GM12878 (cell line): Measurements from ENCODE around the gene ZNF775. TPM values are rescaled to one million over a fixed set of nuclear protein-coding genes. Genes with fewer than 3 reads are reported as not detected.

ENCODE experiments used
- ATAC-seq: fragments of 200-7000 bp; cut with Tn5 transposase; 3 replicates; pipeline ENCODE4 v1.9.1; 2020; ENCODE audit warnings: mild to moderate bottlenecking, moderate library complexity
- BruUV-seq: library from RNA; stranded (reverse); fragments of 400-500 nt; replicated peaks from 2 replicates; lab custom pipeline; 2021; lab: Mats Ljungman, UMichigan
- CTCF ChIA-PET: fragments of 300-600 bp; sonication (Branson Sonifier 250); formaldehyde crosslinking; extraction: SDS; loops from one replicate; lab custom pipeline; 2021; ENCODE audit warnings: inconsistent platforms; lab: Yijun Ruan, JAX
- POLR2A ChIA-PET: fragments of 350-600 bp; formaldehyde crosslinking; extraction: SDS; loops from one replicate; lab custom pipeline; 2021; ENCODE audit warnings: inconsistent platforms; lab: Charles Lee
- RAD21 ChIA-PET: fragments of 300-600 bp; sonication (Branson Sonifier 250); formaldehyde crosslinking; loops from one replicate; lab custom pipeline; 2023; ENCODE audit warnings: antibody characterized with exemption; ENCODE audit not compliant: unreplicated experiment; lab: Charles Lee
- SMC1A ChIA-PET: fragments of 300-600 bp; sonication (Branson Sonifier 250); formaldehyde crosslinking; loops from one replicate; lab custom pipeline; 2023; ENCODE audit not compliant: unreplicated experiment, uncharacterized antibody; lab: Charles Lee
- DNase-seq: peaks from one replicate; pipeline ENCODE4 v3.0.0-alpha.2; 2011; ENCODE audit warnings: low read depth, low spot score
- FAIRE-seq: peaks from 3 replicates; lab custom pipeline; 2011; peaks lifted over from hg19 to GRCh38; lab: Jason Lieb, UNC
- H2AFZ ChIP-seq: 2 replicates; pipeline ENCODE4 v1.6.0; 2011; ENCODE audit warnings: low read depth, low read length, control low read depth; ENCODE audit not compliant: control insufficient read depth
- H3K27ac ChIP-seq: 2 replicates; pipeline ENCODE4 v1.5.1; 2011; ENCODE audit warnings: control low read depth; ENCODE audit not compliant: control insufficient read depth, insufficient read depth
- H3K27me3 ChIP-seq, 2 experiments: replicated peaks in 1 of 2; 2 replicates each; pipeline versions ENCODE4 v1.6.0 to v1.6.1; 2011; ENCODE audit warnings: low read length in 1 of 2; ENCODE audit not compliant: control insufficient read depth in 2 of 2, insufficient read depth in 2 of 2
- H3K36me3 ChIP-seq, 2 experiments: 2 replicates each; pipeline ENCODE4 v1.5.1; 2011; ENCODE audit warnings: low read length in 1 of 2; ENCODE audit not compliant: control insufficient read depth in 2 of 2, insufficient read depth in 2 of 2
- H3K4me1 ChIP-seq: 2 replicates; pipeline ENCODE4 v1.6.1; 2011; ENCODE audit warnings: mild to moderate bottlenecking, low read length, moderate library complexity, mixed read lengths; ENCODE audit not compliant: control insufficient read depth, insufficient read depth
- H3K4me2 ChIP-seq: 2 replicates; pipeline ENCODE4 v1.6.0; 2011; ENCODE audit warnings: control low read depth; ENCODE audit not compliant: control insufficient read depth, insufficient read depth
- H3K4me3 ChIP-seq: fragments of 200-600 bp; sonication (generic); 2 replicates; pipeline ENCODE4 v1.5.1; 2016
- H3K79me2 ChIP-seq: 2 replicates; pipeline ENCODE4 v1.6.0; 2011; ENCODE audit warnings: low read length; ENCODE audit not compliant: control insufficient read depth, insufficient read depth
- H3K9ac ChIP-seq: 2 replicates; pipeline ENCODE4 v1.8.0; 2011; ENCODE audit warnings: low read length, control low read depth, mixed read lengths; ENCODE audit not compliant: control insufficient read depth, insufficient read depth
- H3K9me3 ChIP-seq: replicated peaks from 3 replicates; pipeline ENCODE4 v1.5.1; 2011; ENCODE audit warnings: mild to moderate bottlenecking, low read length; ENCODE audit not compliant: control insufficient read depth, insufficient read depth
- H4K20me1 ChIP-seq: 2 replicates; pipeline ENCODE4 v1.6.0; 2011; ENCODE audit not compliant: control insufficient read depth, insufficient read depth
- FOXK2 ChIP-seq: fragments of 450-650 bp; IDR thresholded peaks from 2 replicates; pipeline ENCODE4 v1.6.1; 2017; ENCODE audit warnings: mild to moderate bottlenecking, moderate library complexity
- GABPA ChIP-seq: IDR thresholded peaks from 2 replicates; pipeline ENCODE4 v1.6.1; 2014; ENCODE audit warnings: antibody characterized with exemption, low read depth, mild to moderate bottlenecking, inconsistent platforms
- POLR2A ChIP-seq: IDR thresholded peaks from 2 replicates; pipeline ENCODE4 v1.6.1; 2011; ENCODE audit warnings: low read depth, mild to moderate bottlenecking, low read length
- POLR2AphosphoS5 ChIP-seq: IDR thresholded peaks from 2 replicates; pipeline ENCODE4 v1.6.1; 2011; ENCODE audit warnings: mild to moderate bottlenecking, low read length, inconsistent platforms
- WGBS: methylation state at CpG from one replicate; pipeline ENCODE4 v1.1.6; 2016; ENCODE audit warnings: low lambda C conversion rate; ENCODE audit not compliant: insufficient replicate concordance, insufficient coverage; ENCODE audit errors: missing lambda C conversion rate; 5-methylcytosine and 5-hydroxymethylcytosine counted together
- in situ Hi-C: fragments of 300-500 bp; cut with MboI; formaldehyde crosslinking; loops from 9 replicates; pipeline ENCODE4 v1.14.3; 2018; ENCODE audit warnings: mixed read lengths
- intact Hi-C: fragments of 100-400 bp; cut with micrococcal nuclease; formaldehyde crosslinking; loops from one replicate; pipeline ENCODE4 v1.14.2; 2022; ENCODE audit not compliant: unreplicated experiment
- polyA plus RNA-seq, 11 experiments: library from polyadenylated mRNA; depleted of rRNA in 4 of 11; unstranded in 6 of 11; stranded (reverse) in 5 of 11; fragments of >200 nt; fragmentation: Nextera tagmentation in 4 of 11; fragmentation: Illumina TruSeq in 1 of 11; extraction: Ambion mirVana in 4 of 11; extraction: Trizol in 1 of 11; gene quantifications; 1 replicate in 1 of 11; 2 replicates in 10 of 11; pipeline versions ENCODE4 v1.2.1 to v1.2.3, GENCODE V29; 2011 to 2016; ENCODE audit warnings: inconsistent platforms in 2 of 11, missing spikeins in 2 of 11, low read depth in 1 of 11
- total RNA-seq, 4 experiments: library from RNA; depleted of rRNA in 3 of 4; stranded (reverse); fragments of >200 nt in 3 of 4; fragmentation: Illumina TruSeq in 1 of 4; extraction: Trizol in 1 of 4; gene quantifications; 2 replicates each; pipeline versions ENCODE4 v1.2.1 to v1.2.3, GENCODE V29; 2013 to 2021
- TF ChIP-seq, protein P1 (sequence below): fragments of 450-650 bp; IDR thresholded peaks from 2 replicates; pipeline ENCODE4 v1.6.1; 2016; ENCODE audit warnings: mild to moderate bottlenecking

The ZNF775 gene
- total and polyA plus RNA-seq, 10 of the 15 experiments (the other 5 are each of a cell fraction or from before 2014, with no cell fraction given) = 0.05 to 14.3 (median 2.1) TPM

DNA sequence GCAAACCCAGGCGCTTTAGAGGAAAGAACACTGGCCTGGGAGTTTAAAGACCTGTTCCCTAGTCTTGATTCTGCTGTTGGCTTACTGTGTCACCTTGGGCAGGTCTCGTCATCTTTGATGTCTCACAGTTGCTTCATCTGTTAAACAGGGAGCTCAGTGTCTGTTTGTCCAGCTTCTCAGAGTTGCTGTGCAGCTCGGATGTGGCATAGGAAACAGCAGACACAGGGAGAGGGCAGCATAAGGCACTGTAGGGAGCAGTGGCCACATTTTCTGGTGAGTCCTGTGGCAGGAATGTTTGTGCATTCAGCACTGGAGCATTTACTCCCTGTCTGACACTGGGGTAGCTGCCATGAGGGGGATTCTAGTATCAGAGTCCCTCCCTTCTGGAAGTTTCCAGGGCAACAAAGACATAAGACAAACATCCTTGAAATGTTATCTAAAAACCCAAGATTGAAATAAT lies 8.5 kb upstream of the ZNF775 start:
- peak overlapping the region; percentile 97 for H3K27ac ChIP-seq
- H3K4me2 ChIP-seq = peak overlapping the region; percentile 99

DNA sequence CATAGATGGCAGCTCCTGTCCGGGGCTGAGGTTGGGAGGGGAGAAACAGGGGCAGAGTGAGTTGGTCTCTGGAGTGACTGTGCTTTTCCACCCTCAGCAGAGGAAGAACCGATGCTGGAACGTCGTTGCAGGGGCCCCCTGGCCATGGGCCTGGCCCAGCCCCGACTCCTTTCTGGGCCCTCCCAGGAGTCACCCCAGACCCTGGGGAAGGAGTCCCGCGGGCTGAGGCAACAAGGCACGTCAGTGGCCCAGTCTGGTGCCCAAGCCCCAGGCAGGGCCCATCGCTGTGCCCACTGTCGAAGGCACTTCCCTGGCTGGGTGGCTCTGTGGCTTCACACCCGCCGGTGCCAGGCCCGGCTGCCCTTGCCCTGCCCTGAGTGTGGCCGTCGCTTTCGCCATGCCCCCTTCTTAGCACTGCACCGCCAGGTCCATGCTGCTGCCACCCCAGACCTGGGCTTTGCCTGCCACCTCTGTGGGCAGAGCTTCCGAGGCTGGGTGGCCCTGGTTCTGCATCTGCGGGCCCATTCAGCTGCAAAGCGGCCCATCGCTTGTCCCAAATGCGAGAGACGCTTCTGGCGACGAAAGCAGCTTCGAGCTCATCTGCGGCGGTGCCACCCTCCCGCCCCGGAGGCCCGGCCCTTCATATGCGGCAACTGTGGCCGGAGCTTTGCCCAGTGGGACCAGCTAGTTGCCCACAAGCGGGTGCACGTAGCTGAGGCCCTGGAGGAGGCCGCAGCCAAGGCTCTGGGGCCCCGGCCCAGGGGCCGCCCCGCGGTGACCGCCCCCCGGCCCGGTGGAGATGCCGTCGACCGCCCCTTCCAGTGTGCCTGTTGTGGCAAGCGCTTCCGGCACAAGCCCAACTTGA lies 7.8 kb upstream of the ZNF775 start:
- peaks cover 36% of the 10 kb centered on the region for H3K4me1 ChIP-seq
- ChIA-PET RAD21 (interaction anchor here (1.3 to 3.2 kb wide), 6 partner anchors 9 to 66 kb away, joined by 3 to 30 read pairs (median 15); a partner anchor contains a TSS), CTCF (interaction anchor here (2.1 to 7.7 kb wide), 3 partner anchors 15 to 47 kb away, joined by 13 to 70 read pairs (median 17); a partner anchor contains a TSS), POLR2A (interaction anchor here (0.9 to 3.7 kb wide), 5 partner anchors 9 to 62 kb away, joined by 3 to 20 read pairs (median 10); a partner anchor contains a TSS)
- 97% methylated on average over 43 of the region's 48 CpGs for WGBS
- FAIRE-seq = no peak
- H3K27ac ChIP-seq = no peak overlapping the region; the same call in 1 of the 2 replicates
- no peak overlapping the region for H2AFZ ChIP-seq
- BruUV-seq = no TSS peak
- H3K27me3 ChIP-seq = no peaks in the 10 kb centered on the region
- no peak for DNase-seq
- H3K4me2 ChIP-seq = peak overlapping the region; percentile 99; the same call in 1 of the 2 replicates
- in situ Hi-C loops = no loop called here
- peaks cover 69% of the 10 kb centered on the region for H3K79me2 ChIP-seq
- TF ChIP-seq GABPA (no peak), POLR2A (peak; percentile 34; the same call in 1 of the 2 replicates)
- TF ChIP-seq, protein P1, sequence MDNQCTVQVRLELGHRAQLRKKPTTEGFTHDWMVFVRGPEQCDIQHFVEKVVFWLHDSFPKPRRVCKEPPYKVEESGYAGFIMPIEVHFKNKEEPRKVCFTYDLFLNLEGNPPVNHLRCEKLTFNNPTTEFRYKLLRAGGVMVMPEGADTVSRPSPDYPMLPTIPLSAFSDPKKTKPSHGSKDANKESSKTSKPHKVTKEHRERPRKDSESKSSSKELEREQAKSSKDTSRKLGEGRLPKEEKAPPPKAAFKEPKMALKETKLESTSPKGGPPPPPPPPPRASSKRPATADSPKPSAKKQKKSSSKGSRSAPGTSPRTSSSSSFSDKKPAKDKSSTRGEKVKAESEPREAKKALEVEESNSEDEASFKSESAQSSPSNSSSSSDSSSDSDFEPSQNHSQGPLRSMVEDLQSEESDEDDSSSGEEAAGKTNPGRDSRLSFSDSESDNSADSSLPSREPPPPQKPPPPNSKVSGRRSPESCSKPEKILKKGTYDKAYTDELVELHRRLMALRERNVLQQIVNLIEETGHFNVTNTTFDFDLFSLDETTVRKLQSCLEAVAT = 0 out of 2 replicates have a peak, but pooled peaks have one; percentile 48
- TF ChIP-seq, all 136 proteins: peak for 2
- Histone ChIP-seq H3K36me3 (peaks cover 17 to 20% of the 10 kb centered on the region in 2 experiments), H3K9me3 (no peaks in the 10 kb centered on the region), H3K4me3 (peak overlapping the region; percentile 96; the same call in 1 of the 2 replicates), H3K9ac (no peak overlapping the region), H4K20me1 (no peaks in the 10 kb centered on the region; the same call in 1 of the 2 replicates)
- ATAC-seq = no peak
- intact Hi-C loops = no loop called here
- SMC1A ChIA-PET = interaction anchor here (0.6 to 2.6 kb wide), 6 partner anchors 8 to 68 kb away, joined by 3 to 19 read pairs (median 8); a partner anchor contains a TSS

More for the DNA sequence above, 8.5 kb upstream of the ZNF775 start:
- DNase-seq (no peak), ATAC-seq (no peak), FAIRE-seq (no peak)
- CTCF ChIA-PET = interaction anchor here (0.9 to 7.7 kb wide), 7 partner anchors 7 to 84 kb away, joined by 3 to 70 read pairs (median 10); a partner anchor contains a TSS
- no TSS peak for BruUV-seq
- POLR2A ChIA-PET = interaction anchor here (0.6 to 4.9 kb wide), 7 partner anchors 10 to 63 kb away, joined by 3 to 46 read pairs (median 10); a partner anchor contains a TSS
- Histone ChIP-seq H3K79me2 (peaks cover 69% of the 10 kb centered on the region), H2AFZ (no peak overlapping the region), H3K9ac (peak overlapping the region; percentile 99), H3K9me3 (no peaks in the 10 kb centered on the region), H3K4me3 (peak overlapping the region; percentile 96; the same call in 1 of the 2 replicates), H4K20me1 (no peaks in the 10 kb centered on the region; the same call in 1 of the 2 replicates), H3K36me3 (peaks cover 17 to 20% of the 10 kb centered on the region in 2 experiments), H3K27me3 (no peaks in the 10 kb centered on the region), H3K4me1 (peaks cover 36% of the 10 kb centered on the region)
- in situ Hi-C loops = no loop called here
- TF ChIP-seq FOXK2 (no peak), POLR2A (peak; percentile 3; the same call in 1 of the 2 replicates), POLR2AphosphoS5 (0 out of 2 replicates have a peak, but pooled peaks have one; percentile 1)
- WGBS = 95% methylated on average over 3 of the region's 3 CpGs
- SMC1A ChIA-PET = interaction anchor here (0.6 to 5.6 kb wide), 9 partner anchors 7 to 507 kb away, joined by 3 to 41 read pairs (median 7); a partner anchor contains a TSS
- intact Hi-C loops = no loop called here
- RAD21 ChIA-PET = interaction anchor here (1.3 to 5.3 kb wide), 8 partner anchors 7 to 67 kb away, joined by 3 to 45 read pairs (median 15); a partner anchor contains a TSS
